HG03432 (cell line): ENCODE measurements around the gene RBFOX1.

Source experiments
- ATAC-seq: cut with Tn5 transposase; IDR thresholded peaks from one replicate; pipeline ENCODE4 v1.9.1; 2021; ENCODE audit warnings: mild to moderate bottlenecking, moderate library complexity; ENCODE audit not compliant: unreplicated experiment

Gene RBFOX1

GRCh38 chr16:7513429-7513828 is 180.8 kb downstream of the RBFOX1 start:
- ATAC-seq = no peak

GRCh38 chr16:7515543-7515942 is 182.9 kb downstream of the RBFOX1 start:
- no peak for ATAC-seq

DNA sequence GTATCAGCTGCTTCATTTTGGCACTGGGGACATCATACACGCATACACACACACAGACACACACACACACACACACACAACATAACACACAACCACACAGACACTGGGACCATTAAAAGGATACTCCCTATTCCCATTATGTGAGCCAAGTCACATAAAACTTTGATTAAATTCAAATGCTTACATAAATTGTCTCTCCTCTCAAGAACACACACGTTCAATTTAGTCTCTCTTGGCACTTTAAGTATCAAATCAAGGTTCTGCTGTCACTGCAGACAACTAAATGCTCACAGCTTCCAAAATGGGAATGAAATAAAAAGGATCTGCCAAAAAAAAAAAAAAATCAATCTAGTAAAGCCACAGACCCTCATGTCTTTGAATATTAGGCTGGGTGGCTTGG is 184.9 kb downstream of the RBFOX1 start:
- no peak for ATAC-seq

DNA sequence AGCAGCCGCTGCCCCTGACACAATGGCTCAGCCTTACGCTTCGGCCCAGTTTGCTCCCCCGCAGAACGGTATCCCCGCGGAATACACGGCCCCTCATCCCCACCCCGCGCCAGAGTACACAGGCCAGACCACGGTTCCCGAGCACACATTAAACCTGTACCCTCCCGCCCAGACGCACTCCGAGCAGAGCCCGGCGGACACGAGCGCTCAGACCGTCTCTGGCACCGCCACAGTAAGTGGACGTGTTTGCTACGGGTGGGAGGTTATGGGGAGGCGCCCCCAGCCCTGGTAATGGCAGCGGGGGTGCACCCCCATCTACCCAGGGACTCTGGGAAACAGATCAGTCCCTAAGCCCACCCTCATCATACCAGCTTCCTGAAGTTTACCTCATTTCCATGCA is 185.5 kb downstream of the RBFOX1 start:
- ATAC-seq = no peak

DNA sequence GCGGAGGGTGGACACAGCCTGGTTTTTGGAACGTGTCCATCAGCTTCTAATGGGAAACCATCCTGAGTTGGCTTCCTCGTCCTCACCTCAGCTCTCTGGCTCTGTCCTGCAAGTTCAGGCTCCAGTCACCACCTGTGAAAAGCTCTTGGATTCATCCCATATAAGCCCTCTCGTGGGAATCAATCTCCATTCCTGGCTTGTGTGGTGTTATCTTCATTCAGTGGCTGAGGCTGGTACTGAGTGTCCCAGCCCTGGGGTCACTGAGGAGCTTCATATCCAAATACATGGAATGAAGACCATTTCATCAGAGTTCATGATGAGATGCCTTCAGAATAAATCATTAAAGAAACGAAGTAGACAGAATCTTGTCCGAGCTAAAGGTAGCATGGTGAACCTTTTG is 189.2 kb downstream of the RBFOX1 start:
- no peak for ATAC-seq

DNA sequence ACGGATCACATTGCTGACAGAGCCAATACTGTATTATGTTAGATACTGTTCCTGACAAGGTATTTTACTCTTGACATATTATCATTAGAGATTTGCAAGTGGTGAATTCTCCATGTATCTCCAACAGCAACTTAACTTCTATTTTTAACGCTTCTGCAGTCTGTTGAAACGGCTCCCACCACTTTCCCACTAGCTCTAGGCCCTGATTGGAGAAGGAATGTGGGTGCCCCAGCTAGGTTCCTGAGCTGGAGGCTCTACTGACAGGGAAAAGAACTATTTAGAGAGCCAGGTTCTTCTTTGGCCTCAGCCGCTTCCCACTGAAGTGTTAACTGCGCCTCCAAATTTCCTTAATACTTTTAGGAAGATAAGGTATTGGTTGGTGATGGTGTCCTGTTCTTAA is 191.8 kb downstream of the RBFOX1 start:
- no peak for ATAC-seq

DNA sequence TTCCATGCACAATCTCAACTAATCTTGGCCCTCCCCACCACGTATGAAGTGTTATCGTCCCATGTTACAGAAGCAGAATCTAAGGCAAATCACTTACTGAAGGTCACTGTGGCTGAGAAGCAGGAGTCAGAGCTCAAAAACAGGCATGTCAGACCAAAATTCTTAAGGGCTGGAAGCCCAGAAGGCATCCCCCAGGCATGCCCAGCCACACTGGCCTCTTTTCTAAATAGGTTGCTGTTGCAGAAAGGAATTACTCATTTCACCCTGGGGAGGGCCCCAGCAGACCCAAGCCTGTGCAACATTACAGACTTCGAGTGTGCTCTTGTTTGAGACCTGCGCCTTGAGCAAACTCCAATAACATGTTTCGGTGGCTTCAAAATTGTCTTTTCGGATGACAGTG is 194.1 kb downstream of the RBFOX1 start:
- no peak for ATAC-seq

DNA sequence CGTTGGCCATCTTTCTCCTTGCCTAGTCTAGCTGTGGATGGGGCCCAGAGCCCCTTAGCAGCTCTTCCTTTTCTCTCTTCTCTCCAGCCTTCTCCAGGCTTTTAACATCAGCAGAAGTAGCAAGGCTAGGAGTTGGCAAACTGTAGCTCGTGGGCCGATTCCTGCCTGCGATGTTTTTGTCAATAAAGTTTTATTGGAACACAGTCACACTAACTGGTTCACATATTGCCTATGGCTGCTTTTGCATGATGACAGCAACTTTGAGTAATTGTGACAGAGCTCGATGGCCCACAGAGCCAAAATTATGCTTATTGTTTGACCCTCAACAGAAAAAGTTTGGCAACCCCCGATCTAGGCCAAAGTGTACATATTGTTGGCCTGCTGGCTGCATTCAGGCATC is 199.9 kb downstream of the RBFOX1 start:
- no peak for ATAC-seq

GRCh38 chr16:7534749-7535148 is 202.1 kb downstream of the RBFOX1 start:
- no peak for ATAC-seq

DNA sequence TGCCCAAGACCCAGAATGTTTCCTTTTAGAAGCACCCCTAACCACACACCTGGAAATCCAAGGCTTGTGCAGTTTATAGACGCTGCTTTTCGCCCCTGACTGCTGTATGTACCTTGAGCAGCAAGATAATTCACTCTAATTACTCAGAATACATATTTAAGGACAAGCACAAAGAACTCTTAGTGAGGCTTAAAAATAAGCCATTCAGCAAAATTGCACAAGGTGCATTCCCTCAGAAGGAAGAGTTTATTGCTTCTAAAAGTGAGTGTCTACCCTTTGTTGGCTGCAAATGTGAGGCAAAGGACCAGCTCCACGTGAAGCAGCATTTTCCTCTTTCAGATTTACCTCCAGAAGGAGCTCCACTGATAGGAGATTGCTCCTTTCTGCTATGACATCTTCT is 208.4 kb downstream of the RBFOX1 start:
- ATAC-seq = no peak

- ATAC-seq = no peak
These were observed 212.6 kb downstream of the RBFOX1 start for GRCh38 chr16:7545251-7545650.

- ATAC-seq = no peak
These were observed 214.3 kb downstream of the RBFOX1 start for GRCh38 chr16:7546948-7547347.

- no peak for ATAC-seq
These were observed 215.1 kb downstream of the RBFOX1 start for GRCh38 chr16:7547736-7548135.

GRCh38 chr16:7548796-7549318 is 216.2 kb downstream of the RBFOX1 start:
- ATAC-seq = no peak

- no peak for ATAC-seq
These were observed 217.5 kb downstream of the RBFOX1 start for GRCh38 chr16:7550096-7550495.

- no peak for ATAC-seq
These were observed 222.8 kb downstream of the RBFOX1 start for GRCh38 chr16:7555459-7555858.

DNA sequence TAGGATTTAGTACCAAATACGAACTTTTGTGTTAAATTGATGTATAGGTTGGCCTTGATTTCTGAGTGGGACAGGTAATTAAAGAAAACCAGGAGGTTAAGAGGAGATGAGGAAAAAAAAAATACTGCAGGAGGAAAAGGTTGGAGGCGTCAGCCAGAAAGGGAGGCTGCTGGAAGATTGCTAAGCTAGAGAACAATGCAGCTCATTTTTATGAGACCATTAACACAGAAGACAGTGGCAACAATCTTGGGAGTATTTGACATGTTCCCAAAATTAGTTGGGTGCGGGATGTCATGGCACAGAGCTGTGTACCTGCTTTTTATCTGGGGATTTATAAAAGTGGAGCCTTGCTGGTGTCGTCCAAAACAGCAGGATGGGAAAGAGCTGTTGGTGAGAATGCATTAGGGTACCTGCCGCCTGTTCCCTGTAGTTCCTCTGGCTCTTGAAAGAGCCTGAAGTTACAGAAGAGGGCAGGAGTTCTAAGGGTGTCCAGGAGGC is 229.3 kb downstream of the RBFOX1 start:
- ATAC-seq = no peak

DNA sequence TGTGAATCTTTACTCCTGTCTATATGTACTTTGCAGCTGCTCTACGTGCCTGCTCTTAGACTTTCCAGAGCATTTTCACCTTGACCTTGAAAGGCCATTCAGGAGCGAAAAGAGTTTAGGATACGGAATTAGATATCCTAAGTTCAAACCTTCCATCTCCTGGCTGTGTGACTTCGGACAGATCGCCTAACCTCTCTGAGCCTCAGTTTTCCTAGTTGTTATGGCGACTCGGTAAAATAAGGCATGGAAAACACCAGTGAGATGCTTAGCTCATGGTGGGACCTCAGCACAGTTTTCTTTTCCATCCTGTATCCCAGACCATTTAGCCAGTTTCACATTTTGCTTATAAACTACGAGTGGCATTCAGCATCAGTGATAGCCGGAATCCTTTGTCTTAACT is 233.7 kb downstream of the RBFOX1 start:
- ATAC-seq = no peak

DNA sequence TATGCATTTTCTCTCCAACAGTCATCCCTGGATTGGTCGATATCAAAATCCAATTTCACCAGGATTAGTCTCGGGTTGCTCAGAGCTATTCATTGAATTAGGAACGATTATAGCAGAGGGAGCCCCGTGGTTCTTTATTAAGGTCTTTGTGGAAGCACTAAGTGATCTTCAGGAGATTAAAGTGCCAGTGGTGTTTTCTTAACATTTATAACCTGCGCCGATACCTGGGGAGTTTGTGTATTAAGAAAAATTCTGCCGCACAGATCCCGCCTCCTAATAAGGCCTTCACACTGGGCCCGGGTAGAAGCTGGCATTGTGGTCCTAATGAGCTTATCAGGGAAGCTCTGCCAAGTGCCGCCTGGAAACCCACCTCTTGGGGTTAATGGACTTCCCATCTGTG is 238.7 kb downstream of the RBFOX1 start:
- no peak for ATAC-seq

- ATAC-seq = no peak
These were observed 244.9 kb downstream of the RBFOX1 start for GRCh38 chr16:7577588-7577987.

- no peak for ATAC-seq
These were observed 246.8 kb downstream of the RBFOX1 start for GRCh38 chr16:7579454-7579853.

GRCh38 chr16:7581175-7581574 is 248.5 kb downstream of the RBFOX1 start:
- no peak for ATAC-seq

- no peak for ATAC-seq
These were observed 250.8 kb downstream of the RBFOX1 start for GRCh38 chr16:7583396-7583795.

- no peak for ATAC-seq
These were observed 251.9 kb downstream of the RBFOX1 start for GRCh38 chr16:7584561-7584960.
